ENCODE results near the gene ABAT.
"Not testable (repeated sequence)": the region's sequence is repeated elsewhere in the genome, so short reads cannot be mapped to it uniquely, and the experiment has no call there.

ABAT gene

DNA sequence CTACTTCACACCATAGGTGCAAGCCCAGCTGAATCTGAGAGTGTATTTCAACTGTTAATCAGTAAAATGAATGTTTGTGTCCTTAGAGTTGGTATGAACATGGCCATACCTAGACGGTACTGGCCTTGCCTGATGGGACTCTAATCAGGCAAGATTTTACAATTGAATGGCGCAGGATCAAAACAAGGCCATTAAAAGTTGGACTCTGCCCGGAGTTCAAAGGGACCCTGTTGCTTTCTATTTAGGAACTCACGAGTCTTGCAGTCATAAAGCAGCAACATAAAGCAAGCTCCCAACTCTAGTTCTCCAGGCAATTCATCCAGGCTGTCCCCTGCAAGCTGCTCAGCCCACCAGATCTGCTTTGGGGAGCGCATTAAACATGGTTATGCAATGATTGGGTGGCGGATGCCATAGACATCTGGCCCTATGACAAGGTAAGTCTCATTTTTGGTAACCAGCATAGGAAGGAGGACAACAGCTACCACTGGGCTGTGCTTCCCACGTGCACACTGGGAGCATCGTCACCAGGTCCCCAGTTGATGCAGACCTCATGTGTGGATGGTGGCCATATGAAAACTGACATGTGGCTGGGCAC, 114.3 kb downstream of the ABAT start:
- no peak overlapping the region for H3K27ac Mint-ChIP-seq

GRCh38 chr16:8795091-8795490, 120.7 kb downstream of the ABAT start:
- no peak overlapping the region for H3K27ac Mint-ChIP-seq
- no peaks in the 10 kb centered on the region for H3K9me3 Mint-ChIP-seq
- DNase-seq (no peak), ATAC-seq (no peak)
- no peaks in the 10 kb centered on the region for H3K27me3 Mint-ChIP-seq
- H3K4me1 Mint-ChIP-seq = peaks cover 41% of the 10 kb centered on the region
- H3K4me3 Mint-ChIP-seq = no peak overlapping the region

More for the DNA sequence above, 114.3 kb downstream of the ABAT start:
- H3K4me3 Mint-ChIP-seq = no peak overlapping the region
- H3K9me3 Mint-ChIP-seq = no peaks in the 10 kb centered on the region
- H3K4me1 Mint-ChIP-seq = no peaks in the 10 kb centered on the region
- no peak for ATAC-seq
- no peak for DNase-seq
- H3K27me3 Mint-ChIP-seq = no peaks in the 10 kb centered on the region

DNA sequence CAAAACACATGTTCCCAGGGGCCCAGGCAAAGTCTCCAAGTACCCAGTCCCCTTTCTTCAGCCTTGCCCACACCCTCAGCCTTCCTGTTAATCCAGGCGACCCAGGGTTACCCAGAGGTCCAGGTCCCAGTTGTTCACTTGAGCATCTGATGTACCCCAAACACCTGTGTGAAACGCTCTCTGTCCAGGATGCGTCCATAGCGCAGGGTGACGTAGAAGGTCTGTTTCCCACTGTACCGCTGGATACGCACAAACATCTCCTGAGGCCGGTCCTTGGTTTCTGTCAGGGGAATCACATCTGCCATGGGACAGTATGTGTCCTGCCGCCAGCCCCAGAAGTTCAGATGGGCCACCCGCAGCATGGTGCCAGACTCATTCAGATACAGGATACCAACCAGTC, 121.4 kb downstream of the ABAT start:
- H3K4me3 Mint-ChIP-seq = peak overlapping the region in 1 of 2 donors; percentile 97
- DNase-seq = no peak
- no peak for ATAC-seq
- no peak overlapping the region for H3K27ac Mint-ChIP-seq
- no peaks in the 10 kb centered on the region for H3K9me3 Mint-ChIP-seq
- H3K27me3 Mint-ChIP-seq = no peaks in the 10 kb centered on the region
- H3K4me1 Mint-ChIP-seq = peaks cover 41% of the 10 kb centered on the region

DNA sequence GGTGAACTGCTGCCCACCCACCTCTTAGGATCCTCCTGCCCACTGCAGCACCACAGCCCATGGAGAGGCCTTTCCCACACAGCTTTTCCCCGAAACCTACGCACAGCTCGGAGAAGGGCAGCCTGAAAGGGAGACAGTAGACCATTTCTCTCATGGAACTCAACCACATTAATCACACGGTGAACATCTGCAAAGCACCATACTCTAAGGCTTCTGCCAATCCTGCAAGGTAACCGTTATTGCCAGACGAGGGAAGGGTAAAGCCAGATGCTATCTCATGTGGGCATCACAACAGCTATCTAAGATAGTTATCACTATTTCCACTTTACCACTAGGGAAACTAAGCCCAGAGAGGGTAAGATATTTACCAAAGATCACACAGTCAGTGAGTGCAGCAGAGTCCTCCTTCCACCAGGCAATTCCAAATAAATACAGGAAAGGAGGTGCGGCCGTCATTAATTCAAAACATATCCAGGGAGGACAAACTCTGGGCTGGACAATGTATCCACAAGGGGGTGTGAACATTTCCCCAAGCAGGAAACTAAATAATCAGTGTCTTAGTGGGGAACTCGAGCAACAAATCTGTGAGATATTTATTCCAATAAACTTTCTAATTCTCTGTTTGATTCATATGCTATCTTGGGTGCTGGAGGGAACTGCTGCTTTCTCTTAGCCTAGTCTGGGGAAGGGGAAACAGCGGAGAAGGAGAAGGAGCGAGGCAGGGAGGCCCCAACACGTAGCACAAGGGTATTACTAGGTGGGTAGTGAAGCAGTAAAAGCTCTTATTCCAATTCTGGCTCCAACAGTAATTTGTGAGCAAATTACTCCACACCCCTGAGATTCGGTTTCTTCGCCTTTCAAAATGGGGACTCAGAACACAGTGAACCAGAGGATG, 122.3 kb downstream of the ABAT start:
- DNase-seq (no peak), ATAC-seq (no peak)
- Mint-ChIP-seq H3K27me3 (no peaks in the 10 kb centered on the region), H3K4me1 (peaks cover 41% of the 10 kb centered on the region), H3K4me3 (peak overlapping the region; percentile 92 to 97), H3K9me3 (no peaks in the 10 kb centered on the region), H3K27ac (peak overlapping the region; percentile 96 to 97)

DNA sequence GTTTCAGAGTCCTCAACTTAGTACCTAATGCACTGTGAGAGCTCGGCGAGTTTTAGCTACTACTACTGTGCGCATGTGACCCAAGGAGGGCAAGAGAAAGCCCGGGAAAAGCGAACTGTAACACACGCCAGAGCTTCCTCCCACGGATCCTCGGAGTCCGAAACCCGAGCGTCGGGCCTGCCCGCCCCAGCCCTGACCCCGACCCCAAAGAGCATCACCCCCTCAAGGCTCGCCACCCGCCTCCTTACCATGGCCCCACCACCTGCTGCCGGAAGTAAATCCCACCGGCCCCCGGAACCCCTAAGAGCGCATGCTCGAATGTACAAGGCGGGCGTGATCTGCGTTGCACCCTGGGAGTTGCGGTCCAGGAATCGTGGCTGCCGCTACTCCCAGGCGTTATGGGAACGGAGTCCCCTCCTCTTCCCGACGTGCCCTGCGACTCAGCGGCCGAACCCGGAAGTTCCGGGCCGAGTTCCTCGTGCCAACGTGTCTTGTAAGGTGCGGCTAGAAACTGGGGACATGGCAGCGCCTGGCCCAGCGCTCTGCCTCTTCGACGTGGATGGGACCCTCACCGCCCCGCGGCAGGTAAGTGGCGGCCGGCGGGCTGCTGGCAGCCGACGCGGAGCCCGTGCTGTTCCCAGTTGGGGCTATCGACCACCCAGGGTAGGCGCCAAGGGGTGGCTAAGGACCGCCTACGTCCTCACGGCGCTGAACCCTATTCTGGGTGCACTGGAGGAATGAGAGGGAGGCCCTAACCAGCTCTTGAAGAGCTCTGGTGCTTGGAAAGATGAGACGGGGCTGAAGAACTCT, 123.2 kb downstream of the ABAT start, which contains the start of the genes PMM2 and TMEM186:
Gene PMM2, plus strand, starts transcription at position 476 of the 810 bp plus-strand sequence. Its CDS starts 44 bp downstream, at position 520.
Gene TMEM186, minus strand, starts transcription at position 276 of the 810 bp plus-strand sequence. Its CDS starts 25 bp downstream, at position 251.
- Mint-ChIP-seq H3K27me3 (no peaks in the 10 kb centered on the region), H3K9me3 (no peaks in the 10 kb centered on the region), H3K27ac (peak within 1 kb of the TSS; percentile 96 to 97), H3K4me1 (peaks cover 48% of the 10 kb centered on the region), H3K4me3 (peak within 1 kb of the TSS; percentile 92 to 97)
- ATAC-seq (peak; percentile 97), DNase-seq (peak; percentile 89 to 94)

- peak overlapping the region; percentile 92 to 97 for H3K4me3 Mint-ChIP-seq
- H3K27ac Mint-ChIP-seq = peak overlapping the region; percentile 96 to 97
- H3K9me3 Mint-ChIP-seq = no peaks in the 10 kb centered on the region
- DNase-seq (no peak), ATAC-seq (peak; percentile 34)
- peaks cover 51% of the 10 kb centered on the region for H3K4me1 Mint-ChIP-seq
- H3K27me3 Mint-ChIP-seq = no peaks in the 10 kb centered on the region
Observed at GRCh38 chr16:8798174-8798527, 123.7 kb downstream of the ABAT start.

GRCh38 chr16:8798535-8799157, 124.2 kb downstream of the ABAT start:
- peak overlapping the region; percentile 96 to 97 for H3K27ac Mint-ChIP-seq
- H3K4me1 Mint-ChIP-seq = peaks cover 54% of the 10 kb centered on the region
- DNase-seq (no peak), ATAC-seq (no peak)
- H3K9me3 Mint-ChIP-seq = no peaks in the 10 kb centered on the region
- H3K27me3 Mint-ChIP-seq = no peaks in the 10 kb centered on the region
- H3K4me3 Mint-ChIP-seq = peak overlapping the region; percentile 92 to 97

DNA sequence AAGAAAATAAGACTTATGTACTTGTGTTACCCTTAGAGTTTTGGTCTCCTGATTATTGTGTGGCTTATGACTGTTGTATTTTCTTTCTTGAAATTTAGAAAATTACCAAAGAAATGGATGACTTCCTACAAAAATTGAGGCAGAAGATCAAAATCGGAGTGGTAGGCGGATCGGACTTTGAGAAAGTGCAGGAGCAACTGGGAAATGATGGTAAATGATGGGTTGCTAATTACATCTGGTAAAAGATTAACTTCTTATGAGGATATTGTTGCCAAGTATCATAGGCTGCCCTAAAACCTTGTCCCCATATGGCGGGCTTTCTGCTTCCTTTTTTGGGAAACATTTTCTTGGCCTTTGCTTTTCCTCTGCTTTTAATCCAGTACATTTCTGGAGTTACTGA, 127.3 kb downstream of the ABAT start:
- Mint-ChIP-seq H3K27me3 (no peaks in the 10 kb centered on the region), H3K27ac (no peak overlapping the region), H3K9me3 (no peaks in the 10 kb centered on the region), H3K4me1 (peaks cover 30% of the 10 kb centered on the region), H3K4me3 (no peak overlapping the region)
- no peak for ATAC-seq
- no peak for DNase-seq

GRCh38 chr16:8803733-8804132, 129.3 kb downstream of the ABAT start:
- H3K4me3 Mint-ChIP-seq, H3K27me3 Mint-ChIP-seq, DNase-seq, ATAC-seq, H3K9me3 Mint-ChIP-seq, H3K27ac Mint-ChIP-seq: not testable (repeated sequence)
- peaks cover 23% of the 10 kb centered on the region for H3K4me1 Mint-ChIP-seq

GRCh38 chr16:8804313-8804712, 129.9 kb downstream of the ABAT start:
- DNase-seq = no peak
- peak overlapping the region in 1 of 2 donors; percentile 76 for H3K27ac Mint-ChIP-seq
- no peaks in the 10 kb centered on the region for H3K27me3 Mint-ChIP-seq
- no peaks in the 10 kb centered on the region for H3K9me3 Mint-ChIP-seq
- H3K4me3 Mint-ChIP-seq = no peak overlapping the region
- peaks cover 17% of the 10 kb centered on the region for H3K4me1 Mint-ChIP-seq
- no peak for ATAC-seq

DNA sequence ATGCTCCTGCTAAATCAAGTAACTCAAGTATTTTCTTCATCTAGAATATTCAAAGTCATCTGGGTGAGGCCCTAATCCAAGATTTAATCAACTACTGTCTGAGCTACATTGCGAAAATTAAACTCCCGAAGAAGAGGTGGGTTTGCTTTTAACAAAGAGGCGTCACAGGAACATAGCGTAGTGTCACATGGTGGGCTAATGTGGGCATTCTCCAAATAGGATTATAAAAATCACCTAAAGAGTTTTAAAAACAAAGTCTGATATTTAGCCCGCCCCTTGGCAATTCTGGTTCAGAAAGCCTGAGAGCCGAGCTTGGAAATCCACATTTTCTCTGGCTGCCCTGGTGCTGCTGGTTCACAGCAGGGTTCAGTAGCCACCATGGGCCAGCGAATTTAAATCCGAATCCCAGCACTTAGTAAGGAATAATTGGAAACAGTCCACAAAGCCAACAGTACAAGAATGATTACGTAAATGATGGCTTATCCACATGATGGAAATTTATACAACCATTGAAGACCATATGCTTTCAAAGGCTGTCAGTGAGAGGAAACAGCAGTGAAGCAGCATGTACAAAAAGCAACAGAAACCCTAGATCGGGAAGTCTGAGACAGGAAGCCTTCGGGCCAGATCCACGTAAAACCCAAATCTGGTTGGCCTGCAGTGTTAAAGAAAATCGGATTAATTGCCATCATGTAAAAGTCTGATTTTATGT, 132.0 kb downstream of the ABAT start:
- no peak overlapping the region for H3K4me3 Mint-ChIP-seq
- ATAC-seq = no peak
- no peaks in the 10 kb centered on the region for H3K9me3 Mint-ChIP-seq
- H3K4me1 Mint-ChIP-seq = peaks cover 13% of the 10 kb centered on the region
- DNase-seq = no peak
- H3K27me3 Mint-ChIP-seq = no peaks in the 10 kb centered on the region
- H3K27ac Mint-ChIP-seq = peak overlapping the region in 1 of 2 donors; percentile 61

GRCh38 chr16:8807189-8807588, 132.8 kb downstream of the ABAT start:
- H3K9me3 Mint-ChIP-seq = no peaks in the 10 kb centered on the region
- H3K27me3 Mint-ChIP-seq = no peaks in the 10 kb centered on the region
- ATAC-seq (no peak), DNase-seq (no peak)
- peaks cover 9% of the 10 kb centered on the region for H3K4me1 Mint-ChIP-seq
- peak overlapping the region in 1 of 2 donors; percentile 44 for H3K27ac Mint-ChIP-seq
- no peak overlapping the region for H3K4me3 Mint-ChIP-seq

DNA sequence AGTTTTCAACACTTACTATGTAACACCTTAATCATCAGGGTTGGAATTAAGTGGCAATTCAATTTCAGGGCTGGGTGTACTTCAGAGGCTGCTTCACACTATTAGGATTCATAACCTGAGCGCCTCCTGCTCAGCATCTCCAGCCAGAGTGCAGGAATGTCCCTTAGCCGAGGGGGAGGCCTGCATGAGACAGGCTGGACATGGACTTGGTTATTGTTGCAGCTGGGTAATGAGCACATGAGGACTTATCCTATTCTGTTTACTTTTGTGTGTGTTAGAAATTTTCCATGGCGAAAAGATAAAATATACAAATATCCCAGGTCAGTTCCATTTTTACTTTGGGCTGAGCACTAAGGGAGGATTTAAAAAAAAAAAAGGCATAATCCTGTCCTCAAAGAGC, 133.6 kb downstream of the ABAT start:
- Mint-ChIP-seq H3K9me3 (no peaks in the 10 kb centered on the region), H3K27ac (peak overlapping the region in 1 of 2 donors; percentile 54), H3K4me1 (peaks cover 5% of the 10 kb centered on the region), H3K4me3 (no peak overlapping the region), H3K27me3 (no peaks in the 10 kb centered on the region)
- no peak for ATAC-seq
- no peak for DNase-seq

DNA sequence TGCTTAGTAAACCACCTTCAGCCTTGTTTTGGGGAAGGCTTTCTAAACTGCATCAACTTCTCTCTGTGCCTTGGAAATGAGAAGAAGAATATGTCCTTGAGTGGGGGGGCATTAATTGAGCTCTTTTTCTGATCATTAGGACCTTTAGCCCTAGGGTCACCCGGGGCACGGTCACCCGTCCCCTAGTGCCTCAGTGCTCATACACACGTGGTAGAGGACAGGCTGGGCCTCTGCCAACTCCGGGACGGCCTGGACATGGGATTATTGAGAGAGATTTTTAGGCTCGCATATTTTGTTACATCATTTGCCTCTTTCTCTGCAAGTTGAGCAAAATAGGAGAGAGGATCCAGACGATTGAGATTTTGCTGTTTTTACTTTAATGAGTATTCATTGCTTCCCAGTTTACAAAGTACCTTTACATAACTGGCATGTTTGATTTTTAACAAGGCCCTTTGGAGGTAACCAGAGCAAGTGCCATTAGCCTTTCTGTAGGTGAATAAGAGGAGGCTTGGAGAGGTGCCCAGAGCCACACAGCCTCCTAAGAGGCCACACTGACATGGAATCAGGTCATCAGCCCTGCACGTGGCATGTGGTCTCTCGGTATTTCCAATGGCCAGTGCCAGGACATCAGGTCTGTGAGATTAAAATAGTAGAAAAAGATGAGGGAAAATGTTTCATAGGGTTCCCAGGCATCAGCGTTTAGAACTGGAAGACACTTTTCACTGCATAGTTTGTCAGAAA, 134.4 kb downstream of the ABAT start:
- no peak overlapping the region for H3K27ac Mint-ChIP-seq
- no peaks in the 10 kb centered on the region for H3K27me3 Mint-ChIP-seq
- no peaks in the 10 kb centered on the region for H3K9me3 Mint-ChIP-seq
- no peak for ATAC-seq
- H3K4me3 Mint-ChIP-seq = no peak overlapping the region
- no peak for DNase-seq
- peaks cover 8% of the 10 kb centered on the region for H3K4me1 Mint-ChIP-seq

Data from stimulated activated naive CD8-positive, alpha-beta T cell treated with anti-CD3 and anti-CD28 coated beads, Interleukin-15, amount 100 ng/mL, for 72 hours (primary cell).